Nephron progenitor cell (in vitro differentiated cells): ENCODE results near the gene PACS2.
A peak's percentile ranks its signal among the peaks of the same experiment; 100 is the strongest.

Experiments used
- DNase-seq: peaks from one replicate; pipeline ENCODE4 v3.0.0; 2021
- H3K27ac Mint-ChIP-seq: 2 replicates; pipeline ENCODE4 v1.8.0; 2021; ENCODE audit warnings: mild to moderate bottlenecking, moderate library complexity, mixed read lengths
- H3K27me3 Mint-ChIP-seq: 2 replicates; pipeline ENCODE4 v1.8.0; 2021; ENCODE audit warnings: mild to moderate bottlenecking, low read depth, mixed read lengths; ENCODE audit not compliant: poor library complexity
- H3K36me3 Mint-ChIP-seq: 2 replicates; pipeline ENCODE4 v1.8.0; 2021; ENCODE audit warnings: low read depth, mixed read lengths
- H3K4me1 Mint-ChIP-seq: 2 replicates; pipeline ENCODE4 v1.8.0; 2021; ENCODE audit warnings: mixed read lengths
- H3K4me3 Mint-ChIP-seq: 2 replicates; pipeline ENCODE4 v1.8.0; 2021; ENCODE audit warnings: mild to moderate bottlenecking, moderate library complexity, mixed read lengths
- H3K9me3 Mint-ChIP-seq: 2 replicates; pipeline ENCODE4 v1.8.0; 2021; ENCODE audit warnings: mild to moderate bottlenecking, moderate library complexity, mixed read lengths
- TF ChIP-seq, protein P1 (sequence below): fragments of 200-600 bp; sonication (generic); IDR thresholded peaks from 2 replicates; pipeline ENCODE4 v1.5.0; 2021; ENCODE audit warnings: antibody characterized with exemption

Gene PACS2

DNA sequence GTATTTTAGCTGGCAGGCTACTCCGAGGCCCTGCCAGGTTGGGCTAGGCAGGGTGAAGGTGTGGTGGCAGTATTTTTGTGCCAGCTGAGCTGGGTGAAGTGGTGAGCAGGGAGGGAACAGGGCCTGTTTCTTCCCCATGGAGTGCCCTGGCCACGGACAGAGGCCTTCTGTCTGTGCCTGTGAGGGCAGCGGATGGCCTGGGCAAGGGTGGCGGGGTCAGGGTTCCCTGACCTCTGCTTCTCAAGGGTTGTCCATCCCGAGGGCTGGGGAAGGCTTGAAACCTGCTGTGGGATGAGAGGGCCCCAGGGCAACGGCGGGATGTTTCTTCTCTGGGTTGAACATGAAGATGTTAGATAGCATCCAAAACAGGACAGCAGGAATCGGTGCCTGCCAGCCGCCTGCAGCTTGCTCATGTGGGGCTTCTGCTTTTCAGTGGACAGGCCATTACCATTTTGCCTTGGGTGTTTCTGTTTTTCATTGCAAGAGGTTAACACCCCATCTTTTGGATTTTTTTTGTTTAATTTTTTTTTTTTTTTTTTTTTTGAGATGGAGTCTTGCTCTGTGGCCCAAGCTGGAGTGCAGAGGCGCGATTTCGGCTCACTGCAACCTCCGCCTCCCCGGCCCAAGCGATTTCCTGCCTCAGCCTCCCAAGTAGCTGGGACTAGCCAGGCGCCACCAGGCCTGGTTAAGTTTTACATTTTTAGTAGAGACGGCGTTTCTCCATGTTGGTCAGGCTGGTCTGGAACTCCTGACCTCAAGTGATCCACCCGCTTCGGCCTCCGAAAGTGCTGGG is 108.3 kb downstream of the PACS2 start:
- Mint-ChIP-seq H3K4me3 (peak overlapping the region; percentile 15), H3K9me3 (peaks cover 18% of the 10 kb centered on the region), H3K27ac (peak overlapping the region; percentile 89), H3K27me3 (peaks cover 7% of the 10 kb centered on the region), H3K4me1 (peaks cover 39% of the 10 kb centered on the region), H3K36me3 (peaks cover 39% of the 10 kb centered on the region)
- DNase-seq, result no peak
- TF ChIP-seq, protein P1, sequence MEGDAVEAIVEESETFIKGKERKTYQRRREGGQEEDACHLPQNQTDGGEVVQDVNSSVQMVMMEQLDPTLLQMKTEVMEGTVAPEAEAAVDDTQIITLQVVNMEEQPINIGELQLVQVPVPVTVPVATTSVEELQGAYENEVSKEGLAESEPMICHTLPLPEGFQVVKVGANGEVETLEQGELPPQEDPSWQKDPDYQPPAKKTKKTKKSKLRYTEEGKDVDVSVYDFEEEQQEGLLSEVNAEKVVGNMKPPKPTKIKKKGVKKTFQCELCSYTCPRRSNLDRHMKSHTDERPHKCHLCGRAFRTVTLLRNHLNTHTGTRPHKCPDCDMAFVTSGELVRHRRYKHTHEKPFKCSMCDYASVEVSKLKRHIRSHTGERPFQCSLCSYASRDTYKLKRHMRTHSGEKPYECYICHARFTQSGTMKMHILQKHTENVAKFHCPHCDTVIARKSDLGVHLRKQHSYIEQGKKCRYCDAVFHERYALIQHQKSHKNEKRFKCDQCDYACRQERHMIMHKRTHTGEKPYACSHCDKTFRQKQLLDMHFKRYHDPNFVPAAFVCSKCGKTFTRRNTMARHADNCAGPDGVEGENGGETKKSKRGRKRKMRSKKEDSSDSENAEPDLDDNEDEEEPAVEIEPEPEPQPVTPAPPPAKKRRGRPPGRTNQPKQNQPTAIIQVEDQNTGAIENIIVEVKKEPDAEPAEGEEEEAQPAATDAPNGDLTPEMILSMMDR, result no peak

DNA sequence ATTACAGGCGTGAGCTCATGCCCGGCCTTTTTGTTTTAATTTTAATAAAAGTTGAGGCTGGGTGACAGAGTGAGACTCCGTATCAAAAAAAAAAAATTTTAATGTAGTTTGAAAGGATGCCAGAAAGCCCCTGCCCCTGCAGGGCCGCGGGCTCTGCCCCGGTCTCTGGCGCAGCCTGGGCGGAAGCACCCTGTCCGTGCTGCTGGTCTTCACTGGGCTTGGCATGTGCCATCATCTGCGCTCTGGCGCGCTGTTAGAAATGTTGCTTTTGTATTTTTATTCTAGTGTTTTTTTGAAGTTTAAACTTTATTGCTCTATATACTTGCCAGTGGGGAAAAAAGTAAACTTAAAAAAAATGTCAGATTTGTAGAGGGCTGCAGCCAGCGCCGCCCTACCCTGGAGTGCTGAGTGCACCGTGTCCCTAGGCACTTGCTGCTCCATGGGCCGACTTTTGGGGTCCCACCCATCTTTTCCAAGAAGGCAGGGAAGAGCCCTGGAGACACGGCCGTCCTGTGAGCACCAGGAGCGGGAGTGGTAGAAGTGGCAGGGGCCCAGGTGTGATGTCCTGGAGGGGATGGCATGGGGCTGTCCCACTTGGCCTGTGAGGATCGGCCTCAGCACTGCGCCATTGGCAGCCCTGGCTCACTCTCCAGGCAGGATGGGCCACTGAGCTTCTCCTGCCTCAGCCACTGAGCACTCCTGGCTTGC is 109.1 kb downstream of the PACS2 start:
- peaks cover 46% of the 10 kb centered on the region for H3K36me3 Mint-ChIP-seq
- H3K27me3 Mint-ChIP-seq, result peaks cover 3% of the 10 kb centered on the region
- peaks cover 31% of the 10 kb centered on the region for H3K4me1 Mint-ChIP-seq
- no peak for DNase-seq
- peaks cover 25% of the 10 kb centered on the region for H3K9me3 Mint-ChIP-seq
- no peak overlapping the region for H3K4me3 Mint-ChIP-seq
- no peak overlapping the region for H3K27ac Mint-ChIP-seq
- TF ChIP-seq, protein P1, result no peak

DNA sequence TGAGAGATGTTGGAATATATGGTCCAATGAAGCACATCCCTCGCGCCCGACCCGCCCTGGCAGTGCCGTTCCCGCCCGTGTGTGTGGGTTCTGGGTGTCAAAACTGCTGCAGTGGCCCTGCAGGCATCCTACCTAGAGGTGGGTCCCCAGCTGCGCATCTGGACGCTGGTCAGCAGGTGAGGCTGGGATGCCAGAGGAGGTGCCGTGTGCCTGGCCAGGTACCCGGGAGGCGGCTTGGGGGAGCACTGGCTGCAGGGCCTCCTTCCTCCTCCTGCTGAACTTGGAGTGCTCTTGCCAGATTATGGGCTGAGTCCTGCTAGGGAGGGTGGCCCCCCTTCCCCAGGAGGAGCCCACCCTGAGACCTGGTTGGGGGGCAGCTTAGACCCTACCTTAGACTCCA is 110.3 kb downstream of the PACS2 start:
- H3K36me3 Mint-ChIP-seq, result peaks cover 55% of the 10 kb centered on the region
- peaks cover 27% of the 10 kb centered on the region for H3K4me1 Mint-ChIP-seq
- peaks cover 37% of the 10 kb centered on the region for H3K9me3 Mint-ChIP-seq
- H3K27me3 Mint-ChIP-seq, result no peaks in the 10 kb centered on the region
- H3K27ac Mint-ChIP-seq, result no peak overlapping the region
- no peak overlapping the region for H3K4me3 Mint-ChIP-seq
- no peak for DNase-seq
- TF ChIP-seq, protein P1, result no peak

DNA sequence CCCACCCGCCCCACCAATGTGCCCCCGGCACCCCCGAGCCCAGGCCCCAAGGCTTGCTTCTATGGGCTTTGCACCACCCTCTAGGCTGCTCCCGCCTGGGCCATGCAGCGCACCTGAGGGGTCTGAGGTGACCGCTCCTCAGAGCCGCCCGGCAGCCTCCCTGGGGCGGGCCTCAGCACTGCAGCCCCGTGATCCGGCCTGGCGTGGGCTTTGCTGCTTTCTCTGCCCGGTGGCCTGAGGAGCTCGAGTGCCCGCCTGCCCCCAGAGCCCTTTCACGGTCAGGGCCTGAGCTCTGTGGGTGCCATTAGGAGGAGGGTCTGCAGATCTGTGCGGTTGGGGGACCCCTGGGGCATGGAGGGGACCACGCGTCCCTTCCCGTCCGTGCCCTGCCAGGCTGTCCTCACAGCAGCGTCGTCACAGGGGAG is 111.3 kb downstream of the PACS2 start:
- H3K27ac Mint-ChIP-seq, result no peak overlapping the region
- TF ChIP-seq, protein P1, result no peak
- H3K4me1 Mint-ChIP-seq, result peaks cover 25% of the 10 kb centered on the region
- no peaks in the 10 kb centered on the region for H3K27me3 Mint-ChIP-seq
- peaks cover 47% of the 10 kb centered on the region for H3K9me3 Mint-ChIP-seq
- H3K4me3 Mint-ChIP-seq, result no peak overlapping the region
- no peak for DNase-seq
- peaks cover 65% of the 10 kb centered on the region for H3K36me3 Mint-ChIP-seq

DNA sequence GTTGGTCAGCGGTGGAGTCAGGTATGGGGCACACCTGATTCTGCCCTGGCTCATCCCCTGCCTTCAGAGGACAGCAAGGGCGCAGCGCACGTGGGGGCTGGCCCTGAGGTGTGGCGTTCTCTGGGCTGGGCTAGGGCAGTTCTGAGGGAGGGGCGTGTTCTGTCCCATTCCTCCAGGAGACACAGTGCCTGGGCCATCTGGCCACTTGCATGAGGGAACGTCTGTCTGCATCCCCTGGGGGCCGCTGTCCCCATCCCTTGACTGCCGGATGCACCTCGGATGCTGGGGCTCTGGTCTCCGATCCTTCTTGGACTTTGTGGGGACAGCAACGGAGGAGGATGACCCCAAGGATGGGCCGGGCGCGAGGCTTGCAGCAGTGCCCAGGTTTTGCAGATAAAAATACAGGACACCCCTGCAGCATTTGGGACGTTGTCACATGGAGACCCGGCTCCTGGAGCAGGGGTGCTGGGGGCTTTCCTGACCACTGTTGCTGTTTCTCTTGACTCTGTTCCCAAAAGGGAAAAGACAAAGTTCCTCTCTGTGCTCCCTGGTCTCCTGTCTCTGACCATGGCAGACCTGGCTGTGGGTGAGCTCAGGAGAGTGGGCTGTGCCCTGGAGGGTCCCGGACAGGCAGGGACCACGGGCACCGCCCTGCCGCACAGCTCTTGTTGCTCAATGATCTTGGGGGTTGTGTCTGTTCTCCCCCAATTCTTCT is 112.0 kb downstream of the PACS2 start:
- Mint-ChIP-seq H3K9me3 (peaks cover 53% of the 10 kb centered on the region), H3K4me1 (peaks cover 18% of the 10 kb centered on the region), H3K4me3 (no peak overlapping the region), H3K27me3 (peaks cover 3% of the 10 kb centered on the region), H3K36me3 (peaks cover 72% of the 10 kb centered on the region), H3K27ac (no peak overlapping the region)
- TF ChIP-seq, protein P1, result no peak
- no peak for DNase-seq
